B cell (primary cell): ENCODE results near the gene ART4.

ENCODE experiments used
- CTCF ChIP-seq: fragments of 200-600 bp; IDR thresholded peaks from one replicate; pipeline ENCODE4 v1.8.0; 2022; ENCODE audit warnings: antibody characterized with exemption, mild to moderate bottlenecking
- EZH2 ChIP-seq: IDR thresholded peaks from 2 replicates; pipeline ENCODE4 v1.6.1; 2012; ENCODE audit warnings: borderline replicate concordance, low read depth, mild to moderate bottlenecking, moderate library complexity, low read length; ENCODE audit not compliant: insufficient read depth, poor library complexity, severe bottlenecking

- TF ChIP-seq CTCF (no peak), EZH2 (no peak)
These were observed 2.8 kb upstream of the ART4 start for GRCh38 chr12:14846042-14846587.
